ENCODE results near the gene GSTM5. TPM values are rescaled to one million over a fixed set of nuclear protein-coding genes. Genes with fewer than 3 reads are reported as not detected.
"Not testable (repeated sequence)": the region's sequence is repeated elsewhere in the genome, so short reads cannot be mapped to it uniquely, and the experiment has no call there.

GSTM5 gene
- total RNA-seq, 2 donors from 2014 or later: 1.8 TPM; not detected in 1

GRCh38 chr1:109685890-109686289 lies 26.2 kb upstream of the GSTM5 start:
- WGBS, 2 donors: no CpG with 5 or more reads among the region's 4 CpGs
- ATAC-seq; H3K4me3 ChIP-seq; DNase-seq; intact Hi-C loops (cut with DNase I); H3K9me3 ChIP-seq; H3K27me3 ChIP-seq; H3K27ac ChIP-seq; H3K4me1 ChIP-seq; H3K36me3 ChIP-seq (replicated peaks in 1 of 2; ENCODE audit: insufficient read depth in 1 of 2, low read depth in 2 of 2): not testable (repeated sequence)

GRCh38 chr1:109687109-109687508 lies 24.9 kb upstream of the GSTM5 start:
- H3K27me3 ChIP-seq; H3K9me3 ChIP-seq; H3K36me3 ChIP-seq (replicated peaks in 1 of 2; ENCODE audit: insufficient read depth in 1 of 2, low read depth in 2 of 2); ATAC-seq; intact Hi-C loops (cut with DNase I); H3K4me3 ChIP-seq; DNase-seq; H3K4me1 ChIP-seq: not testable (repeated sequence)
- peak overlapping the region in 1 of 4 donors; percentile 25 for H3K27ac ChIP-seq
- WGBS, 2 donors: no CpG with 5 or more reads among the region's 11 CpGs

- peak within 1 kb of the TSS in 1 of 4 donors; percentile 25 for H3K27ac ChIP-seq
- WGBS, 2 donors: no CpG with 5 or more reads among the region's 46 CpGs
- ATAC-seq (no peak), DNase-seq (peak in 1 of 4 donors; percentile 84)
- H3K36me3 ChIP-seq (replicated peaks in 1 of 2; ENCODE audit: insufficient read depth in 1 of 2, low read depth in 2 of 2): no peaks in the 10 kb centered on the region
- peak in 1 of 7 experiments; percentile 57 for TF ChIP-seq CTCF (IDR thresholded peaks at IDR 0.05)
- TF ChIP-seq POLR2A (IDR thresholded peaks at IDR 0.05): peak in 1 of 3 donors; percentile 29
- H3K4me1 ChIP-seq: no peaks in the 10 kb centered on the region
- intact Hi-C loops (cut with DNase I): no loop called here
- no peaks in the 10 kb centered on the region for H3K9me3 ChIP-seq
- no peak within 1 kb of the TSS for H3K4me3 ChIP-seq
- H3K27me3 ChIP-seq: no peaks in the 10 kb centered on the region
Observed at GRCh38 chr1:109687641-109688499, 24.2 kb upstream of the GSTM5 start, which contains the start of gene GSTM1. GSTM1 (plus strand) TSS chr1:109687817; CDS start chr1:109687874, 57 bp downstream.

- H3K27me3 ChIP-seq: no peaks in the 10 kb centered on the region
- H3K27ac ChIP-seq: no peak overlapping the region
- intact Hi-C loops (cut with DNase I): no loop called here
- TF ChIP-seq CTCF (IDR thresholded peaks at IDR 0.05) (no peak), POLR2A (IDR thresholded peaks at IDR 0.05) (no peak)
- H3K4me3 ChIP-seq: no peak overlapping the region
- DNase-seq (no peak), ATAC-seq (no peak)
- no peaks in the 10 kb centered on the region for H3K4me1 ChIP-seq
- WGBS, 2 donors: no CpG with 5 or more reads among the region's 6 CpGs
- H3K36me3 ChIP-seq (replicated peaks in 1 of 2; ENCODE audit: insufficient read depth in 1 of 2, low read depth in 2 of 2): no peaks in the 10 kb centered on the region
- H3K9me3 ChIP-seq: no peaks in the 10 kb centered on the region
Observed at GRCh38 chr1:109689844-109690405, 22.1 kb upstream of the GSTM5 start.

- peak in 1 of 4 donors; percentile 72 for DNase-seq
- no CpG with 5 or more reads among the region's 6 CpGs for WGBS, 2 donors
- no peaks in the 10 kb centered on the region for H3K4me1 ChIP-seq
- H3K27ac ChIP-seq: no peak overlapping the region
- intact Hi-C loops (cut with DNase I): no loop called here
- no peaks in the 10 kb centered on the region for H3K27me3 ChIP-seq
- no peaks in the 10 kb centered on the region for H3K36me3 ChIP-seq (replicated peaks in 1 of 2; ENCODE audit: insufficient read depth in 1 of 2, low read depth in 2 of 2)
- no peak overlapping the region for H3K4me3 ChIP-seq
- H3K9me3 ChIP-seq: no peaks in the 10 kb centered on the region
- no peak for ATAC-seq
- TF ChIP-seq POLR2A (IDR thresholded peaks at IDR 0.05): no peak
- TF ChIP-seq CTCF (IDR thresholded peaks at IDR 0.05): no peak
Observed at GRCh38 chr1:109691759-109692158, 20.3 kb upstream of the GSTM5 start.

- no CpG with 5 or more reads among the region's 5 CpGs for WGBS, 2 donors
- H3K4me3 ChIP-seq; H3K27me3 ChIP-seq; H3K9me3 ChIP-seq; H3K27ac ChIP-seq; intact Hi-C loops (cut with DNase I); H3K4me1 ChIP-seq; H3K36me3 ChIP-seq (replicated peaks in 1 of 2; ENCODE audit: insufficient read depth in 1 of 2, low read depth in 2 of 2); ATAC-seq; DNase-seq: not testable (repeated sequence)
Observed at GRCh38 chr1:109694400-109694799, 17.7 kb upstream of the GSTM5 start.

- ATAC-seq; H3K27ac ChIP-seq; H3K4me1 ChIP-seq; DNase-seq; H3K9me3 ChIP-seq; H3K36me3 ChIP-seq (replicated peaks in 1 of 2; ENCODE audit: insufficient read depth in 1 of 2, low read depth in 2 of 2); H3K4me3 ChIP-seq; H3K27me3 ChIP-seq; intact Hi-C loops (cut with DNase I): not testable (repeated sequence)
- no CpG with 5 or more reads among the region's 3 CpGs for WGBS, 2 donors
Observed at GRCh38 chr1:109695138-109695537, 16.9 kb upstream of the GSTM5 start.

Measured in body of pancreas (tissue), 4 donors.